SJCRH30 (cell line): ENCODE results near the gene WEE2. TPM values are rescaled to one million over a fixed set of nuclear protein-coding genes. Genes with fewer than 3 reads are reported as not detected.

Experiments used
- DNase-seq, 2 experiments: peaks; one replicate each; pipeline ENCODE4 v3.0.0-alpha.2; 2015 to 2020
- H3K27ac ChIP-seq: fragments of 250-450 bp; sonication (Bioruptor Pico); 2 replicates; pipeline ENCODE4 v1.5.1; 2020; ENCODE audit warnings: mild to moderate bottlenecking, moderate library complexity
- H3K27me3 ChIP-seq: fragments of 250-450 bp; sonication (Bioruptor Pico); 2 replicates; pipeline ENCODE4 v1.5.1; 2020; ENCODE audit warnings: mild to moderate bottlenecking, moderate library complexity
- H3K36me3 ChIP-seq: fragments of 250-450 bp; sonication (Bioruptor Pico); 2 replicates; pipeline ENCODE4 v1.5.1; 2020; ENCODE audit warnings: mild to moderate bottlenecking, moderate library complexity
- H3K4me1 ChIP-seq: fragments of 250-450 bp; sonication (Bioruptor Pico); 2 replicates; pipeline ENCODE4 v1.5.1; 2020; ENCODE audit warnings: mild to moderate bottlenecking, moderate library complexity
- H3K4me3 ChIP-seq: fragments of 250-450 bp; sonication (Bioruptor Pico); 2 replicates; pipeline ENCODE4 v1.5.1; 2020; ENCODE audit warnings: mild to moderate bottlenecking, moderate library complexity
- H3K9me3 ChIP-seq: fragments of 250-450 bp; sonication (Bioruptor Pico); replicated peaks from 2 replicates; pipeline ENCODE4 v1.5.1; 2020; ENCODE audit warnings: mild to moderate bottlenecking, moderate library complexity
- total RNA-seq: library from RNA; depleted of rRNA; stranded (reverse); fragments of >200 nt; shearing (Covaris generic); gene quantifications from 2 replicates; pipeline ENCODE4 v1.2.3, GENCODE V29; 2014; rRNA removed

The WEE2 gene
- total RNA-seq = not detected in 2 replicates

- no peaks in the 10 kb centered on the region for H3K4me1 ChIP-seq
- peaks cover 4% of the 10 kb centered on the region; the same call in 1 of the 2 replicates for H3K27me3 ChIP-seq
- H3K36me3 ChIP-seq = no peaks in the 10 kb centered on the region
- no peaks in the 10 kb centered on the region for H3K9me3 ChIP-seq
- no peak for DNase-seq
- H3K27ac ChIP-seq = no peak within 1 kb of the TSS
- H3K4me3 ChIP-seq = no peak within 1 kb of the TSS
Measured at GRCh38 chr7:141708351-141708750, at the start of gene WEE2. Gene WEE2 (plus strand): TSS chr7:141708353. CDS start chr7:141708759, 406 bp downstream.

- no peak for DNase-seq
- H3K27me3 ChIP-seq = no peaks in the 10 kb centered on the region
- no peak overlapping the region for H3K4me3 ChIP-seq
- H3K27ac ChIP-seq = no peak overlapping the region
- peaks cover 3% of the 10 kb centered on the region for H3K36me3 ChIP-seq
- no peaks in the 10 kb centered on the region for H3K9me3 ChIP-seq
- no peaks in the 10 kb centered on the region for H3K4me1 ChIP-seq
Measured at GRCh38 chr7:141659501-141659900, 48.7 kb upstream of the WEE2 start.

GRCh38 chr7:141660259-141660658 is 47.9 kb upstream of the WEE2 start:
- Histone ChIP-seq H3K9me3 (no peaks in the 10 kb centered on the region), H3K27ac (no peak overlapping the region), H3K4me3 (no peak overlapping the region), H3K4me1 (no peaks in the 10 kb centered on the region), H3K27me3 (no peaks in the 10 kb centered on the region), H3K36me3 (peaks cover 3% of the 10 kb centered on the region)
- DNase-seq = no peak

GRCh38 chr7:141663081-141663849 is 44.9 kb upstream of the WEE2 start:
- no peak overlapping the region for H3K4me3 ChIP-seq
- DNase-seq = no peak
- H3K4me1 ChIP-seq = no peaks in the 10 kb centered on the region
- H3K27ac ChIP-seq = no peak overlapping the region
- H3K27me3 ChIP-seq = no peaks in the 10 kb centered on the region
- H3K9me3 ChIP-seq = no peaks in the 10 kb centered on the region
- no peaks in the 10 kb centered on the region; the same call in 1 of the 2 replicates for H3K36me3 ChIP-seq

GRCh38 chr7:141664450-141664849 is 43.7 kb upstream of the WEE2 start:
- H3K36me3 ChIP-seq = no peaks in the 10 kb centered on the region
- DNase-seq = no peak
- H3K4me3 ChIP-seq = no peak overlapping the region
- H3K4me1 ChIP-seq = no peaks in the 10 kb centered on the region
- H3K27ac ChIP-seq = no peak overlapping the region
- no peaks in the 10 kb centered on the region for H3K27me3 ChIP-seq
- no peaks in the 10 kb centered on the region for H3K9me3 ChIP-seq

- Histone ChIP-seq H3K9me3 (no peaks in the 10 kb centered on the region), H3K4me1 (no peaks in the 10 kb centered on the region), H3K27me3 (no peaks in the 10 kb centered on the region), H3K36me3 (no peaks in the 10 kb centered on the region), H3K27ac (no peak overlapping the region), H3K4me3 (no peak overlapping the region)
- no peak for DNase-seq
Measured at GRCh38 chr7:141665208-141666035, 42.7 kb upstream of the WEE2 start.

- no peaks in the 10 kb centered on the region for H3K36me3 ChIP-seq
- H3K9me3 ChIP-seq = no peaks in the 10 kb centered on the region
- H3K27ac ChIP-seq = no peak overlapping the region
- no peaks in the 10 kb centered on the region for H3K27me3 ChIP-seq
- no peak overlapping the region for H3K4me3 ChIP-seq
- DNase-seq = no peak
- H3K4me1 ChIP-seq = no peaks in the 10 kb centered on the region
Measured at GRCh38 chr7:141666071-141666470, 42.1 kb upstream of the WEE2 start.

- no peak overlapping the region for H3K4me3 ChIP-seq
- H3K9me3 ChIP-seq = no peaks in the 10 kb centered on the region
- no peak overlapping the region for H3K27ac ChIP-seq
- no peaks in the 10 kb centered on the region for H3K27me3 ChIP-seq
- no peak for DNase-seq
- no peaks in the 10 kb centered on the region for H3K36me3 ChIP-seq
- H3K4me1 ChIP-seq = no peaks in the 10 kb centered on the region
Measured at GRCh38 chr7:141668853-141669252, 39.3 kb upstream of the WEE2 start.

- H3K4me1 ChIP-seq = no peaks in the 10 kb centered on the region
- H3K27ac ChIP-seq = no peak overlapping the region
- H3K4me3 ChIP-seq = no peak overlapping the region
- H3K36me3 ChIP-seq = no peaks in the 10 kb centered on the region
- DNase-seq = no peak
- H3K27me3 ChIP-seq = no peaks in the 10 kb centered on the region
- no peaks in the 10 kb centered on the region for H3K9me3 ChIP-seq
Measured at GRCh38 chr7:141671705-141672496, 36.3 kb upstream of the WEE2 start.

- no peaks in the 10 kb centered on the region for H3K9me3 ChIP-seq
- no peaks in the 10 kb centered on the region for H3K36me3 ChIP-seq
- H3K27ac ChIP-seq = no peak overlapping the region
- no peaks in the 10 kb centered on the region for H3K4me1 ChIP-seq
- no peak for DNase-seq
- H3K4me3 ChIP-seq = no peak overlapping the region
- H3K27me3 ChIP-seq = no peaks in the 10 kb centered on the region
Measured at GRCh38 chr7:141673346-141673745, 34.8 kb upstream of the WEE2 start.

- Histone ChIP-seq H3K27me3 (no peaks in the 10 kb centered on the region), H3K27ac (no peak overlapping the region), H3K4me1 (no peaks in the 10 kb centered on the region), H3K36me3 (no peaks in the 10 kb centered on the region), H3K4me3 (no peak overlapping the region), H3K9me3 (no peaks in the 10 kb centered on the region)
- DNase-seq = no peak
Measured at GRCh38 chr7:141674171-141674671, 33.9 kb upstream of the WEE2 start.

GRCh38 chr7:141674702-141675101 is 33.5 kb upstream of the WEE2 start:
- Histone ChIP-seq H3K9me3 (no peaks in the 10 kb centered on the region), H3K27ac (no peak overlapping the region)

GRCh38 chr7:141675436-141676215 is 32.5 kb upstream of the WEE2 start:
- Histone ChIP-seq H3K4me1 (no peaks in the 10 kb centered on the region), H3K27me3 (no peaks in the 10 kb centered on the region), H3K27ac (no peak overlapping the region), H3K4me3 (no peak overlapping the region), H3K9me3 (no peaks in the 10 kb centered on the region), H3K36me3 (no peaks in the 10 kb centered on the region)
- DNase-seq = no peak

More at GRCh38 chr7:141674702-141675101, 33.5 kb upstream of the WEE2 start:
- no peak for DNase-seq
- Histone ChIP-seq H3K4me1 (no peaks in the 10 kb centered on the region), H3K27me3 (no peaks in the 10 kb centered on the region), H3K4me3 (no peak overlapping the region), H3K36me3 (no peaks in the 10 kb centered on the region)

- Histone ChIP-seq H3K4me1 (no peaks in the 10 kb centered on the region), H3K9me3 (no peaks in the 10 kb centered on the region), H3K36me3 (no peaks in the 10 kb centered on the region), H3K27me3 (no peaks in the 10 kb centered on the region), H3K4me3 (no peak overlapping the region), H3K27ac (no peak overlapping the region)
- no peak for DNase-seq
Measured at GRCh38 chr7:141676618-141677017, 31.5 kb upstream of the WEE2 start.
